Right lobe of liver (tissue), 4 donors: ENCODE results near the gene PPRC1.

ENCODE experiments used
- CTCF ChIP-seq, 4 donors: fragments of 200-600 bp in 3 of 4; fragments of 450-650 bp in 1 of 4; IDR thresholded peaks; one replicate each; pipeline versions ENCODE4 v1.5.1 to v1.8.0; 2016 to 2022; ENCODE audit warnings: antibody characterized with exemption in 4 of 4, mild to moderate bottlenecking in 2 of 4
- POLR2A ChIP-seq: fragments of 450-650 bp; IDR thresholded peaks from one replicate; pipeline ENCODE4 v1.6.1; 2017; ENCODE audit warnings: antibody characterized with exemption, mild to moderate bottlenecking
- donor health status: DM: no; HTN: no; CAD: no.
- donor health status: DM: no; HTN: no; CAD: no.
- donor health status: DM: no; HTN: yes; CAD: no.

GRCh38 chr10:102191956-102192355 is 59.1 kb downstream of the PPRC1 start:
- TF ChIP-seq POLR2A (no peak), CTCF (IDR thresholded peaks at IDR 0.05) (no peak)
